Cardiac muscle cell (in vitro differentiated cells and primary cell): ENCODE data around the gene POLD3. TPM values are rescaled to one million over a fixed set of nuclear protein-coding genes. Genes with fewer than 3 reads are reported as not detected.
"Not testable (repeated sequence)": the region's sequence is repeated elsewhere in the genome, so short reads cannot be mapped to it uniquely, and the experiment has no call there.

ENCODE experiments used
- DNase-seq, 2 donors: peaks; one replicate each; pipeline versions ENCODE4 v3.0.0 to v3.0.0-alpha.2; 2010 to 2017; ENCODE audit warnings: low read depth in 1 of 2, low spot score in 1 of 2
- H3K27ac ChIP-seq: fragments of 200-600 bp; sonication (generic); 2 replicates; pipeline ENCODE4 v1.5.1; 2016
- H3K27me3 ChIP-seq: fragments of 200-600 bp; sonication (generic); 2 replicates; pipeline ENCODE4 v1.6.0; 2016; ENCODE audit warnings: control low read depth
- H3K36me3 ChIP-seq: fragments of 200-600 bp; sonication (generic); 2 replicates; pipeline ENCODE4 v1.5.1; 2016; ENCODE audit warnings: control low read depth
- H3K4me1 ChIP-seq: fragments of 200-600 bp; sonication (generic); 2 replicates; pipeline ENCODE4 v1.8.1; 2017; ENCODE audit warnings: low read depth, mild to moderate bottlenecking, mixed run types
- H3K4me3 ChIP-seq: fragments of 200-600 bp; sonication (generic); 2 replicates; pipeline ENCODE4 v1.5.1; 2016; ENCODE audit warnings: mild to moderate bottlenecking
- H3K9me3 ChIP-seq: fragments of 200-600 bp; sonication (generic); 2 replicates; pipeline ENCODE4 v1.5.1; 2017; ENCODE audit warnings: low read depth, mild to moderate bottlenecking, control low read depth
- CTCF ChIP-seq: IDR thresholded peaks from 2 replicates; pipeline ENCODE4 v1.5.1; 2012; ENCODE audit warnings: low read depth, mild to moderate bottlenecking, low read length
- polyA plus RNA-seq: library from polyadenylated mRNA; unstranded; fragments of >200 nt; fragmentation: Nextera tagmentation; extraction: Ambion mirVana; gene quantifications from 2 replicates; pipeline ENCODE4 v1.2.1, GENCODE V29; 2016
- total RNA-seq: library from RNA; depleted of rRNA; stranded (reverse); fragments of >200 nt; gene quantifications from 2 replicates; pipeline ENCODE4 v1.2.3, GENCODE V29; 2016

POLD3 gene
- total and polyA plus RNA-seq, 2 experiments from 2014 or later = 13.1 to 24.1 TPM

DNA sequence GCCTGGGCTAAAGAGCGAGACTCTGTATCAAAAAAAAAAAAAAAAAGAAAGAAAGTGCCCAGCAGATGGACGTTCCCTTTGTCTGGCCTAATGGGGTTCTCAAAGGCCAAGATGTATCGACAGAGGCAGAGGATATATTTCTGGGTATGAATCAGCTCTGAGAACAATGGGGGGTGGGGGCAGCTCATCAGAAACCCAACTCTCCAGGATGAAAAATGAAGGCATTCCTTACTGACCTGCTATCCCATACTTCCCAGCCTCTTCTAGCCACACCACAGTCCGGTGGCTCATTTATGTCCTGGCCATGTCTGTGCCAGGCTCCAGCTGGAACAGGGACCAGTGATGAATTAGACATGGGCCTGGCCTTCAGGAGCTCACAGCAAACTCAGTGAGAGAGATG lies 15.2 kb upstream of the POLD3 start:
- DNase-seq = no peak
- no peak overlapping the region for H3K4me3 ChIP-seq
- H3K4me1 ChIP-seq = peaks cover 2% of the 10 kb centered on the region
- H3K27ac ChIP-seq = no peak overlapping the region
- no peaks in the 10 kb centered on the region for H3K36me3 ChIP-seq
- no peaks in the 10 kb centered on the region for H3K27me3 ChIP-seq
- no peak for TF ChIP-seq CTCF
- H3K9me3 ChIP-seq = no peaks in the 10 kb centered on the region

DNA sequence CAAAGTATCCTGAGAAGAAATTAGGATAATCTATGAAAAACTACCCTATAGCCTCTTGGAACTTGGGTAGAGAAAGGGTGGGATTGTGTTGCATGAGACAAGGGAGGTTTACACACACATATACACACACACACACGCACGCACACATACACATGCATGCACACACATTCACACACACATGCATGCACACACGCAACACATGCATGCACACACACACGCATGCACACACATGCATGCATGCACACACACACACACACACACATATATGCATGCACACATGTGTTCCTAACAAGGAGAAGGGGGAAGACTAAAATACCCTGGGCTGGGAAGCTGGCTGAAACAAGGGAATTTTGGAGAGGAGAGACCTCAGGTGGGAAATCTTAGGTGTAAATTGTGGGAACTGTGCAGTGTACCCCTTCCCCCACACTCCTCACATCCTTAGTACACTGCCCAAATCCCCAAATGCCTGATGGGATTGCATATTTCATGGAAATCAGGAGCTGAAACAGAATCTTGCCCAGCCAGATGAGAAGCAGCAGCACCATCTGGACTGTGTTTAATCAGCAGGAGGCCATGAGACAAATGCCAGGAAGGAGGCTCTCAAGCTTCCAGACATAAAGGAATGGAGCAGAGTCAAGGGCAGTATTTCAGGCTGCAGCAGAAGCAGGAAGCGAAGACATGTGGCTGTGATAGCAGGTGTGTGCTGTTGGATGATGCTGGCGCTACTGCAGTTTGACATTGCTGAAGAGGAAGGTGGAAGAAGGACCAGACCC lies 14.6 kb upstream of the POLD3 start:
- no peak overlapping the region for H3K4me3 ChIP-seq
- DNase-seq = peak; percentile 21 to 24

DNA sequence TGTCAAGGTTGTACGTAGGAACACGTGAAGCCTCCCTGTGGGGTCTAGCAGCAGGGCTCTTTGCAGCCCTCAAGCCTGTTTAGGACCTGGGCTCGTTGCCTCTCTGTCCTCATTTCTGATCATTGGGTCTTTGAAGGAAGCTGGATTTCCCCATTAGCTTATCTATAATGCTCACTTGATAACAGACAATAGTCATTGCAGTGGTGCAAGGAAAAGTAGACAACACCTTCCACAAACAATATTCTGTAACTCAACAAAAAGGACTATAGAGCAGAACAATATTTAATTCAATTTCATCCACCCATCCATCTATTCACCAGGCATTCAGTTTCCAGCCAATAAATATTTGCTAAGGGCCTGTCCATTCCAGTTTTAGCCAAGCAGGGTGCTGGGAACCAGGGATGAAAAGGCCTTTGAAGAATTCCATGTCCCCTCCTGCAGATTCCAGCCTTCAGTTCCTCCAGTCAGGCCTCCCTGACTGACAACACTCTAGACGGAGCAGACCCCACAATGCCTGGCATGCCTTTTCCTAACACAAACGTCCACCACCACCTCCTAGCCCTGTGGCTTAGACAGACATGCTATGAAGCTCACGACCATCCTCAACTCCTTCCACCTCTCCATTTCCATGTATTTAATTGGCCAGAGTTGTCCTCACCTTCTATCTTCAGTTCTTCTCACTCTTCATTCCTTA lies 12.7 kb upstream of the POLD3 start:
- Histone ChIP-seq H3K4me1 (peaks cover 3% of the 10 kb centered on the region), H3K9me3 (no peaks in the 10 kb centered on the region), H3K27ac (no peak overlapping the region), H3K4me3 (no peak overlapping the region), H3K36me3 (no peaks in the 10 kb centered on the region), H3K27me3 (no peaks in the 10 kb centered on the region)
- no peak for TF ChIP-seq CTCF
- DNase-seq = no peak

More for the DNA sequence above, 14.6 kb upstream of the POLD3 start:
- Histone ChIP-seq H3K4me1 (peaks cover 3% of the 10 kb centered on the region), H3K27ac (no peak overlapping the region), H3K9me3 (no peaks in the 10 kb centered on the region), H3K27me3 (no peaks in the 10 kb centered on the region), H3K36me3 (no peaks in the 10 kb centered on the region)
- TF ChIP-seq CTCF = no peak

- Histone ChIP-seq H3K36me3 (no peaks in the 10 kb centered on the region), H3K4me3 (no peak overlapping the region), H3K9me3 (no peaks in the 10 kb centered on the region), H3K27ac (no peak overlapping the region), H3K27me3 (no peaks in the 10 kb centered on the region), H3K4me1 (peaks cover 3% of the 10 kb centered on the region)
- DNase-seq = no peak
- TF ChIP-seq CTCF = no peak
These were observed 10.3 kb upstream of the POLD3 start for GRCh38 chr11:74581954-74582547.

- no peak overlapping the region for H3K4me3 ChIP-seq
- peaks cover 3% of the 10 kb centered on the region for H3K4me1 ChIP-seq
- no peak for DNase-seq
- no peak for TF ChIP-seq CTCF
- H3K9me3 ChIP-seq = no peaks in the 10 kb centered on the region
- H3K27me3 ChIP-seq = no peaks in the 10 kb centered on the region
- H3K36me3 ChIP-seq = no peaks in the 10 kb centered on the region
- H3K27ac ChIP-seq = no peak overlapping the region
These were observed 9.3 kb upstream of the POLD3 start for GRCh38 chr11:74583024-74583624.

DNA sequence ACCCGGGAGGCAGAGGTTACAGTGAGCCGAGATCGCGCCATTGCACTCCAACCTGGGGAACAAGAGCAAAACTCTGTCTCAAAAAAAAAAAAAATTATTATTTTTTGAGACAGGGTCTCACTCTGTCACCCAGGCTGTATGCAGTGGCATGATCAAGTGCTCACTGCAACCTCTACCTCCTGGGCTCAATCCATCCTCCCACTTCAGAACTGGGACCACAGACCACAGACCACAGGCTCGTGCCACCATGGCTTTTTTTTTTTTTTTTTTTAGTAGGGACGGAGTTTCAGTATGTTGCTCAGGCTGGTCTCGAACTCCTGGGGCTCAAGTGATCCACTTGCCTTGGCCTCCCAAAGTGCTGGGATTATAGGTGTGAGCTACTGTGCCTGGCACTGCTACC lies 1.9 kb upstream of the POLD3 start:
- not testable (repeated sequence) for H3K4me3 ChIP-seq, H3K9me3 ChIP-seq, H3K36me3 ChIP-seq, H3K27ac ChIP-seq, DNase-seq, H3K4me1 ChIP-seq, H3K27me3 ChIP-seq
